ENCODE data around the gene PRKACA. TPM values are rescaled to one million over a fixed set of nuclear protein-coding genes. Genes with fewer than 3 reads are reported as not detected.
"Not testable (repeated sequence)": the region's sequence is repeated elsewhere in the genome, so short reads cannot be mapped to it uniquely, and the experiment has no call there.

The PRKACA gene
- total RNA-seq, 1 donor from 2014 or later = 82.9 TPM

- Mint-ChIP-seq H3K36me3 (ENCODE audit: unreplicated experiment) (no peaks in the 10 kb centered on the region), H3K4me3 (ENCODE audit: unreplicated experiment) (no peak overlapping the region), H3K9me3 (ENCODE audit: unreplicated experiment) (peaks cover 7% of the 10 kb centered on the region), H3K4me1 (ENCODE audit: low read depth, unreplicated experiment) (no peaks in the 10 kb centered on the region), H3K27me3 (ENCODE audit: unreplicated experiment) (peaks cover 9% of the 10 kb centered on the region), H3K27ac (ENCODE audit: unreplicated experiment) (no peak overlapping the region)
- TF ChIP-seq CTCF (IDR thresholded peaks at IDR 0.05; ENCODE audit: partially characterized antibody, unreplicated experiment) = no peak
- no peak for DNase-seq
Measured at GRCh38 chr19:14051980-14052379, 65.6 kb downstream of the PRKACA start.

GRCh38 chr19:14050961-14051360 is 66.6 kb downstream of the PRKACA start:
- not testable (repeated sequence) for H3K27ac Mint-ChIP-seq (ENCODE audit: unreplicated experiment); H3K9me3 Mint-ChIP-seq (ENCODE audit: unreplicated experiment); H3K36me3 Mint-ChIP-seq (ENCODE audit: unreplicated experiment); H3K27me3 Mint-ChIP-seq (ENCODE audit: unreplicated experiment); H3K4me1 Mint-ChIP-seq (ENCODE audit: low read depth, unreplicated experiment); DNase-seq; H3K4me3 Mint-ChIP-seq (ENCODE audit: unreplicated experiment)
- TF ChIP-seq CTCF (IDR thresholded peaks at IDR 0.05; ENCODE audit: partially characterized antibody, unreplicated experiment) = peak; percentile 45

GRCh38 chr19:14050512-14050911 is 67.0 kb downstream of the PRKACA start:
- no peak for TF ChIP-seq CTCF (IDR thresholded peaks at IDR 0.05; ENCODE audit: partially characterized antibody, unreplicated experiment)
- DNase-seq = no peak

GRCh38 chr19:14048443-14049153 is 69.0 kb downstream of the PRKACA start:
- H3K27ac Mint-ChIP-seq (ENCODE audit: unreplicated experiment) = no peak overlapping the region

More at GRCh38 chr19:14050512-14050911, 67.0 kb downstream of the PRKACA start:
- no peak overlapping the region for H3K4me3 Mint-ChIP-seq (ENCODE audit: unreplicated experiment)
- no peaks in the 10 kb centered on the region for H3K36me3 Mint-ChIP-seq (ENCODE audit: unreplicated experiment)
- peaks cover 6% of the 10 kb centered on the region for H3K27me3 Mint-ChIP-seq (ENCODE audit: unreplicated experiment)
- H3K27ac Mint-ChIP-seq (ENCODE audit: unreplicated experiment) = no peak overlapping the region
- peaks cover 5% of the 10 kb centered on the region for H3K9me3 Mint-ChIP-seq (ENCODE audit: unreplicated experiment)
- H3K4me1 Mint-ChIP-seq (ENCODE audit: low read depth, unreplicated experiment) = no peaks in the 10 kb centered on the region

GRCh38 chr19:14047866-14048265 is 69.7 kb downstream of the PRKACA start:
- DNase-seq; H3K9me3 Mint-ChIP-seq (ENCODE audit: unreplicated experiment); H3K27ac Mint-ChIP-seq (ENCODE audit: unreplicated experiment); H3K4me1 Mint-ChIP-seq (ENCODE audit: low read depth, unreplicated experiment); H3K4me3 Mint-ChIP-seq (ENCODE audit: unreplicated experiment); H3K27me3 Mint-ChIP-seq (ENCODE audit: unreplicated experiment); H3K36me3 Mint-ChIP-seq (ENCODE audit: unreplicated experiment): not testable (repeated sequence)

More at GRCh38 chr19:14048443-14049153, 69.0 kb downstream of the PRKACA start:
- Mint-ChIP-seq H3K9me3 (ENCODE audit: unreplicated experiment) (peaks cover 2% of the 10 kb centered on the region), H3K27me3 (ENCODE audit: unreplicated experiment) (no peaks in the 10 kb centered on the region), H3K36me3 (ENCODE audit: unreplicated experiment) (no peaks in the 10 kb centered on the region), H3K4me1 (ENCODE audit: low read depth, unreplicated experiment) (no peaks in the 10 kb centered on the region), H3K4me3 (ENCODE audit: unreplicated experiment) (no peak overlapping the region)
- peak; percentile 78 for DNase-seq
- TF ChIP-seq CTCF (IDR thresholded peaks at IDR 0.05; ENCODE audit: partially characterized antibody, unreplicated experiment) = peak; percentile 82

Measured in glutamatergic neuron (in vitro differentiated cells).